T-cell (primary cell): ENCODE data around the gene RSPO4. TPM values are rescaled to one million over a fixed set of nuclear protein-coding genes. Genes with fewer than 3 reads are reported as not detected.

ENCODE experiments used
- ATAC-seq, 4 experiments: fragments of 200-7000 bp in 3 of 4; fragments of 150-1000 bp in 1 of 4; cut with Tn5 transposase; replicated peaks in 1 of 4; 1 replicate in 3 of 4; 2 replicates in 1 of 4; pipeline ENCODE4 v1.10.0; 2021; ENCODE audit warnings: moderate library complexity in 3 of 4, mild to moderate bottlenecking in 2 of 4, moderate number of reproducible peaks in 1 of 4
- CTCF ChIA-PET, 2 donors: fragments of 300-600 bp; sonication (Branson Sonifier 250); formaldehyde crosslinking; loops; one replicate each; lab custom pipeline; 2022; ENCODE audit warnings: antibody characterized with exemption in 2 of 2; lab: Charles Lee
- POLR2A ChIA-PET, 2 donors: fragments of 300-600 bp; sonication (Branson Sonifier 250); formaldehyde crosslinking; loops; one replicate each; lab custom pipeline; 2022; ENCODE audit warnings: antibody characterized with exemption in 2 of 2; lab: Charles Lee
- DNase-seq, 35 experiments: peaks; one replicate each; pipeline versions ENCODE4 v3.0.0 to v3.0.0-alpha.2; 2013 to 2023
- H3K27ac ChIP-seq: one replicate; pipeline ENCODE4 v1.5.1; 2013; ENCODE audit warnings: low read length
- H3K27me3 ChIP-seq, 2 experiments: replicated peaks in 1 of 2; 1 replicate in 1 of 2; 2 replicates in 1 of 2; pipeline versions ENCODE4 v1.6.1 to v1.7.0; 2013; ENCODE audit warnings: low read length in 1 of 2, mixed read lengths in 1 of 2; ENCODE audit not compliant: control insufficient read depth in 2 of 2, insufficient read depth in 2 of 2; ENCODE audit errors: extremely low read depth in 1 of 2
- H3K36me3 ChIP-seq, 2 donors: 1 replicate in 1 of 2; 2 replicates in 1 of 2; pipeline versions ENCODE4 v1.6.1 to v1.7.0; 2013; ENCODE audit warnings: low read length in 1 of 2; ENCODE audit not compliant: control insufficient read depth in 2 of 2, insufficient read depth in 1 of 2; ENCODE audit errors: extremely low read depth in 1 of 2
- H3K4me1 ChIP-seq, 2 experiments: 1 replicate in 1 of 2; 2 replicates in 1 of 2; pipeline versions ENCODE4 v1.6.1 to v1.7.0; 2013; ENCODE audit warnings: low read length in 2 of 2, mixed read lengths in 1 of 2; ENCODE audit not compliant: insufficient read depth in 2 of 2, control insufficient read depth in 1 of 2; ENCODE audit errors: extremely low read depth in 1 of 2
- H3K4me3 ChIP-seq, 2 donors: 1 replicate in 1 of 2; 2 replicates in 1 of 2; pipeline versions ENCODE4 v1.5.1 to v1.7.0; 2013; ENCODE audit warnings: mild to moderate bottlenecking in 2 of 2, low read length in 1 of 2, moderate library complexity in 1 of 2; ENCODE audit not compliant: control insufficient read depth in 1 of 2; ENCODE audit errors: extremely low read depth in 1 of 2
- H3K9me3 ChIP-seq: 2 replicates; pipeline ENCODE4 v1.7.0; 2013
- H3K27ac Mint-ChIP-seq, 2 donors: one replicate each; pipeline ENCODE4 v1.8.0; 2020 to 2021; ENCODE audit warnings: mild to moderate bottlenecking in 2 of 2, mixed read lengths in 2 of 2
- H3K27me3 Mint-ChIP-seq, 2 donors: one replicate each; pipeline ENCODE4 v1.8.0; 2021 to 2022; ENCODE audit warnings: mixed read lengths in 2 of 2
- H3K36me3 Mint-ChIP-seq: one replicate; pipeline ENCODE4 v1.8.0; 2021; ENCODE audit warnings: mixed read lengths
- H3K4me1 Mint-ChIP-seq, 3 donors: one replicate each; pipeline ENCODE4 v1.8.0; 2020 to 2022; ENCODE audit warnings: mixed read lengths in 3 of 3, mild to moderate bottlenecking in 1 of 3
- H3K4me3 Mint-ChIP-seq, 3 donors: one replicate each; pipeline ENCODE4 v1.8.0; 2020 to 2022; ENCODE audit warnings: mild to moderate bottlenecking in 3 of 3, mixed read lengths in 3 of 3, moderate library complexity in 3 of 3
- H3K9me3 Mint-ChIP-seq, 3 donors: one replicate each; pipeline ENCODE4 v1.8.0; 2020 to 2022; ENCODE audit warnings: mixed read lengths in 3 of 3
- WGBS: methylation state at CpG from one replicate; pipeline ENCODE4 v1.1.5; 2013; ENCODE audit warnings: missing lambda C conversion rate; ENCODE audit not compliant: insufficient coverage; 5-methylcytosine and 5-hydroxymethylcytosine counted together
- total RNA-seq, 35 experiments: library from RNA in 6 of 35; stranded (reverse) in 6 of 35; fragments of 120-200 nt in 1 of 35; gene quantifications; one replicate each; pipeline versions ENCODE4 v1.2.1 to v1.2.4 and lab custom pipeline; 2013 to 2026

The RSPO4 gene
- total RNA-seq, 5 donors from 2014 or later (not counting 1 experiment from before 2014, with no cell fraction given) = 0.33 to 0.98 (median 0.55) TPM; not detected in 1

- Mint-ChIP-seq H3K27me3 (peaks cover 10 to 20% of the 10 kb centered on the region in 2 donors), H3K9me3 (no peaks in the 10 kb centered on the region), H3K27ac (no peak overlapping the region), H3K36me3 (no peaks in the 10 kb centered on the region), H3K4me3 (no peak overlapping the region), H3K4me1 (peaks cover 0 to 4% (median 0%) of the 10 kb centered on the region in 3 donors)
- peaks cover 0 to 52% of the 10 kb centered on the region in 2 experiments for H3K27me3 ChIP-seq
- ATAC-seq = no peak
- H3K9me3 ChIP-seq = no peaks in the 10 kb centered on the region
- no peak overlapping the region for H3K27ac ChIP-seq
- POLR2A ChIA-PET = no interaction called here
- 87% methylated on average over 3 of the region's 5 CpGs for WGBS
- H3K36me3 ChIP-seq = no peaks in the 10 kb centered on the region
- no peak overlapping the region for H3K4me3 ChIP-seq
- H3K4me1 ChIP-seq = no peaks in the 10 kb centered on the region
- no peak for DNase-seq
- CTCF ChIA-PET = no interaction called here
Measured at GRCh38 chr20:913306-913849, 88.7 kb downstream of the RSPO4 start.

DNA sequence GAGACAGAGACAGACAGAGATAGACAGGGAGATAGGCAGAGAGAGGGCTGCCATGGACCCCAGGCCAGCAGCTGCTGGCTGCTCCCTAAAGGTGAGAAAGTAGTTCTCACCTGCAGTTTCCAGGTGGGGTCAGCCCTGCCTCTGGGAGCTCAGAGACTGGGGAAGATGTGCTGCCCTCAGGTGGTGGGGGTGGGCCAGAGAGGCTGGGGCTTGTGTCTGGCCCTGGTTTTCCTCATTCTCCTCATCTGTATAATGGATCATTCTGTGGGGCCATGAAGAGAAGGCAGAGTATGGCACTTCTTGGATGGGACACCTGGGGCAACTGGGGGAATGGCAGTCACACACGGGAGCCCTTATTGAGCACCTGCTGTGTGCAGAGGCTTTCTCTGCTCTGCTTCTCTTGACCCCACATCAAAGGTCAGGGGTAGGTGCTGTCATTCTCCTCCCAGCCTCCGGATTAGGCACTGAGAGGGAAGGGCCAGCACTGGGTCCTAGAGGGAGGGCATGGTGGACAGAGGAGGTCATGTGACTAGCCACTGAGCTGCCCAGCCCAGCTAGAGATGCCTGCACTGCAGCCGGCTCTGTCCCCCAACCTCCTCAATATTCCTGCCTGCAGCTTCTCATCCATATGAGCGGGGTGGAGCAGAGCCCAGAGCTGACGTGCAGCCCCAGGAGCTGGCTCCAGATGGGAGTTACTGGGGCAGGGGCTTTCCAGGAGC lies 90.1 kb downstream of the RSPO4 start:
- 100% methylated on average over 2 of the region's 5 CpGs for WGBS
- H3K36me3 ChIP-seq = no peaks in the 10 kb centered on the region
- ChIA-PET POLR2A (no interaction called here), CTCF (no interaction called here)
- DNase-seq (peak in 12 of 35 experiments; percentile 3 to 21 (median 10)), ATAC-seq (no peak)
- H3K27me3 ChIP-seq = peaks cover 0 to 50% of the 10 kb centered on the region in 2 experiments
- H3K4me1 ChIP-seq = no peaks in the 10 kb centered on the region
- Mint-ChIP-seq H3K27ac (no peak overlapping the region), H3K4me3 (no peak overlapping the region), H3K9me3 (no peaks in the 10 kb centered on the region), H3K36me3 (no peaks in the 10 kb centered on the region), H3K4me1 (peaks cover 0 to 4% (median 0%) of the 10 kb centered on the region in 3 donors), H3K27me3 (peaks cover 10 to 20% of the 10 kb centered on the region in 2 donors)
- no peak overlapping the region for H3K27ac ChIP-seq
- no peak overlapping the region for H3K4me3 ChIP-seq
- H3K9me3 ChIP-seq = no peaks in the 10 kb centered on the region

DNA sequence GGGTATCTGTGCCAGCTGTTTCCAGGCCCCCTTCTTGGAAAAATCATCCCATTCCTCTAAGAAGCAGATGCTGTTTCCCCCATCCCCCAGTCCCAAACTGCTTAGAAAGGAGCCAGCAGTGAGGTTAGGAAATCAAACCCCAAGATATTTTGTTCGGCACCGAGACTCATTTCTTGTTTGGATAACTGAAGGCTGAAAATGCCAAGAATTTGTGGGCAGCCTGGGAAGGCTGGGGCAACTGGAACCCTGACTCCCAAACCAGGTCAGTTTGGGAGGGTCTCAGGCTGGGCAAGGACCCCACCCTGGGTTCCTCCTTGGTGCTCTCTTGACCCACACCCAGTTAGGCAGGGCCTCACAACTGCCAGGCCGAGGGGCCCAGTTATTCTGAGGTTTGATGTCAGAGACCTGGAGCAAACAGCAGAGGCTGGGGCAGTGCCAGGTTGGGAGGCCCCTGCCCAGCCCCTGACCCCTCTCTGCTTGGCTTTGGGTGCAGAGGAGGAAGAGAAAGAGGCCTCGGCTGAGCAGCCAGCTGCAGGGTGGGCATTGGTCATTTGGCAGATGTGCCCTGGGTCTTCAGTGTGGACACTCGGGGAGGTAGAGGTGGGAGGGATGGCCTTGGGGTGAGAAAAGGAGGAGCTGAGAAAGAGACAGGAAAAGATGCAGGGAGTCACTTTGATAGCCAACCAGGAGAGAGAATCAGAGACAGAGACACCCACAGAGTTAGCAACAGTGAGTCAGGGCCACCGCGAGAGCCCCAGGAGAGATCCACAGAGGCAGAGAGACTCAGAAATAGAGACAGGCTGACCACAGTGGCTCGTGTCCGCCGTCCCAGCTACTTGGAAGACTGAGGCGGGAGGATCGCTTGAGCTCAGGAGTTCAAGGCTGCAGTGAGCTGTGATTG lies 91.0 kb downstream of the RSPO4 start:
- Mint-ChIP-seq H3K36me3 (no peaks in the 10 kb centered on the region), H3K4me1 (peaks cover 0 to 4% (median 0%) of the 10 kb centered on the region in 3 donors), H3K27ac (no peak overlapping the region), H3K9me3 (no peaks in the 10 kb centered on the region), H3K27me3 (peaks cover 7 to 14% of the 10 kb centered on the region in 2 donors), H3K4me3 (no peak overlapping the region)
- Histone ChIP-seq H3K4me1 (no peaks in the 10 kb centered on the region), H3K9me3 (no peaks in the 10 kb centered on the region), H3K4me3 (no peak overlapping the region), H3K36me3 (no peaks in the 10 kb centered on the region), H3K27ac (no peak overlapping the region), H3K27me3 (peaks cover 0 to 47% of the 10 kb centered on the region in 2 experiments)
- 75% methylated on average over 12 of the region's 12 CpGs for WGBS
- ATAC-seq (no peak), DNase-seq (no peak)
- CTCF ChIA-PET = no interaction called here
- POLR2A ChIA-PET = interaction anchor here in 1 of 2 donors (0.6 kb wide), 1 partner anchor 1176 kb away, joined by 6 read pairs; no protein-coding TSS in a partner anchor

GRCh38 chr20:910132-910869 lies 91.8 kb downstream of the RSPO4 start:
- H3K9me3 Mint-ChIP-seq = no peaks in the 10 kb centered on the region
- no peak overlapping the region for H3K27ac Mint-ChIP-seq
- ATAC-seq = no peak
- ChIA-PET POLR2A (interaction anchor here in 1 of 2 donors (0.6 kb wide), 1 partner anchor 416 kb away, joined by 3 read pairs; no protein-coding TSS in a partner anchor), CTCF (no interaction called here)
- H3K36me3 Mint-ChIP-seq = no peaks in the 10 kb centered on the region
- H3K9me3 ChIP-seq = no peaks in the 10 kb centered on the region
- H3K4me3 Mint-ChIP-seq = no peak overlapping the region
- no peak for DNase-seq
- H3K27ac ChIP-seq = no peak overlapping the region
- peaks cover 7 to 14% of the 10 kb centered on the region in 2 donors for H3K27me3 Mint-ChIP-seq
- WGBS = 64% methylated on average over 7 of the region's 9 CpGs
- no peaks in the 10 kb centered on the region for H3K36me3 ChIP-seq
- H3K4me1 ChIP-seq = no peaks in the 10 kb centered on the region
- peaks cover 0 to 40% of the 10 kb centered on the region in 2 experiments for H3K27me3 ChIP-seq
- no peak overlapping the region for H3K4me3 ChIP-seq
- peaks cover 0 to 4% (median 0%) of the 10 kb centered on the region in 3 donors for H3K4me1 Mint-ChIP-seq

GRCh38 chr20:909641-910040 lies 92.5 kb downstream of the RSPO4 start:
- CTCF ChIA-PET = interaction anchor here in 1 of 2 donors (1.0 kb wide), 1 partner anchor 93 kb away, joined by 3 read pairs; no protein-coding TSS in a partner anchor
- ATAC-seq = no peak
- H3K4me1 Mint-ChIP-seq = peaks cover 0 to 4% (median 0%) of the 10 kb centered on the region in 3 donors

More at GRCh38 chr20:909641-910040, 92.5 kb downstream of the RSPO4 start:
- Histone ChIP-seq H3K4me3 (no peak overlapping the region), H3K27me3 (peaks cover 0 to 33% of the 10 kb centered on the region in 2 experiments), H3K27ac (no peak overlapping the region), H3K4me1 (no peaks in the 10 kb centered on the region), H3K9me3 (no peaks in the 10 kb centered on the region), H3K36me3 (no peaks in the 10 kb centered on the region)
- H3K36me3 Mint-ChIP-seq = no peaks in the 10 kb centered on the region
- WGBS = 30% methylated on average over 2 of the region's 3 CpGs
- POLR2A ChIA-PET = interaction anchor here in 1 of 2 donors (0.6 kb wide), 1 partner anchor 415 kb away, joined by 3 read pairs; no protein-coding TSS in a partner anchor
- no peak overlapping the region for H3K4me3 Mint-ChIP-seq
- no peaks in the 10 kb centered on the region for H3K9me3 Mint-ChIP-seq
- DNase-seq = no peak
- no peak overlapping the region for H3K27ac Mint-ChIP-seq
- H3K27me3 Mint-ChIP-seq = peaks cover 4 to 12% of the 10 kb centered on the region in 2 donors
